Measurements from ENCODE around the gene PRG3.
A peak's percentile ranks its signal among the peaks of the same experiment; 100 is the strongest.
"Not testable (repeated sequence)": the region's sequence is repeated elsewhere in the genome, so short reads cannot be mapped to it uniquely, and the experiment has no call there.

PRG3 gene

DNA sequence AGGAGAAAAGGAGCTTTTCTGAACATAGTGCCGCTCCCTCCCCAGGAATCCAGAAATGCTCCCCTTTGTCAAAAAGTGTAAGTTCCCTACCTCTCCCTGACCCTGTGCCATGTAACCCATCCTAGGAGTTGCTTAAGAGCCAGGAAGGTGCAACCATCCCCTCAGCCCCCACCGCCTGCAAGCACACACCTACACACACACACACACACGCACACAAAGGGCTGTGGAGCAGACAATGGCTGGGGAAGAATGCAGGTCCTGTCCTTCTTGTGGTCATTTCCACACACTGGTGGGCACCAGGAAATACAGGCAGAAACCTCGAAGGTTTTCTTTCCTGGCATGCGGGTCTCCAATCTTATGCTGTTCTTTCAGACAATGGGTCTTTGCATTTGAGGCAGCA is 41.6 kb downstream of the PRG3 start:
- DNase-seq (ENCODE audit: low spot score) = peak; percentile 30

DNA sequence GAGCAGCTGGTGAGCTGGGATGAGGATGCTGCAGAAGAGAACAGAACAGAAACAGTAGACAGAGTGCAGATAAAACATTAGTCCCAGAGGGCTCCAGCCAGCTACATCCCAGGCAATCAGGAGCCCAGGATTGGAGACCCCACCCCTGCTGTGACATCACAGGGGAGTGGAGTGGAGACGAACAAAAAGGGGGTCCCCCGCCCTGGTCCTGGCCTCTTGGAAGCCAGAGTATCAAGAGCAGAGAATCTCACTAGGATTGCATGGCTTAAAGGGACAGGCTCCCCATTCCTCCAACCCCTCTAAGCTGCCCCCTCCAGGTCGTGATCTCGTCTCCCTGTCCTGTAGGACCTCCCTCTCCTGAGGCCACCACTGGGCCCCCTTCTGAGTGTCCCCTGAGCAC is 42.8 kb downstream of the PRG3 start, which contains the start of gene P2RX3:
Gene P2RX3, plus strand, starts transcription at position 211 of the 400 bp plus-strand sequence. CDS start 199 bp downstream, outside the sequence.
- peak; percentile 97 for DNase-seq (ENCODE audit: low spot score)

DNA sequence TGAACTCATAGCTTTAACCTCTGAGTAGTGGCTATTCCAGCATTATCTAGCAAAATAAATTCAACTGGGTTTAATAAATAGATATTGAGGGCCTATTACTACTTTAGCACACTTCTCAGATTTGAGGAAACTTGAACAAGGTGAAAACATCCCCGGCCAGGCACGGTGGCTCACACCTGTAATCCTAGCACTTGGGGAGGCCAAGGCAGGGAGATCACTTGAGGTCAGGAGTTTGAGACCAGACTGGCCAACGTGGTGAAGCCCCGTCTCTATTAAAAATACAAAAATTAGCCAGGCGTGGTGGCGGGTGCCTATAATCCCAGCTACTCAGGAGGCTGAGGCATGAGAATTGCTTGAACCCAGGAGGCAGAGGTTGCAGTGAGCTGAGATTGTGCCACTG is 44.1 kb downstream of the PRG3 start:
- not testable (repeated sequence) for DNase-seq (ENCODE audit: low spot score)

DNA sequence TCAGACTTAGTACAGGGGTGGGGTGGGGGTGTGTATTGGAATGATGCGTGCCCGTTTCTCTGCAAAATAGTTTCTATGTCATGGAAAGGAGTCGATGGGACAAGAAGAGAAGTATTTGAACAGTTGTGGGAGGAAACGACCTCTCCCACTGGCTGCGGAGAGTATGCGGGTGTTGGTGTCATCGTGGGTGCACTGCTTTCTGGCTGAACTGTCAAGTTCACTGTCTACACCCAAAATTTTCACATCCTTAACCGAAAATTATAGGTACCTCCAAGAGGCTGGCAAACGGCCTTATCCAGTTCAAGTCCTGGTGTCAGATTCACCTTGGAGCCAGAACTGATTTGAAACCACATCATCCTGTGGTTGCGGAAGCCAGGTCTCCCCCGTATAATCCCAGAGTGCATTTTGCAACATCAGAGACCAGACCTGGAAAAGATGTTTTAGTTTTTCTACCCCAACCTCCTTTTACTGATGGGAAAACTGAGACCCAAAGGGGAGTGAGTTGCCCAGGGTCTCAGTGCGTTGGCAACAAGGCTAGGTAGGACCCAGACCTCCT is 44.8 kb downstream of the PRG3 start:
- no peak for DNase-seq (ENCODE audit: low spot score)

DNA sequence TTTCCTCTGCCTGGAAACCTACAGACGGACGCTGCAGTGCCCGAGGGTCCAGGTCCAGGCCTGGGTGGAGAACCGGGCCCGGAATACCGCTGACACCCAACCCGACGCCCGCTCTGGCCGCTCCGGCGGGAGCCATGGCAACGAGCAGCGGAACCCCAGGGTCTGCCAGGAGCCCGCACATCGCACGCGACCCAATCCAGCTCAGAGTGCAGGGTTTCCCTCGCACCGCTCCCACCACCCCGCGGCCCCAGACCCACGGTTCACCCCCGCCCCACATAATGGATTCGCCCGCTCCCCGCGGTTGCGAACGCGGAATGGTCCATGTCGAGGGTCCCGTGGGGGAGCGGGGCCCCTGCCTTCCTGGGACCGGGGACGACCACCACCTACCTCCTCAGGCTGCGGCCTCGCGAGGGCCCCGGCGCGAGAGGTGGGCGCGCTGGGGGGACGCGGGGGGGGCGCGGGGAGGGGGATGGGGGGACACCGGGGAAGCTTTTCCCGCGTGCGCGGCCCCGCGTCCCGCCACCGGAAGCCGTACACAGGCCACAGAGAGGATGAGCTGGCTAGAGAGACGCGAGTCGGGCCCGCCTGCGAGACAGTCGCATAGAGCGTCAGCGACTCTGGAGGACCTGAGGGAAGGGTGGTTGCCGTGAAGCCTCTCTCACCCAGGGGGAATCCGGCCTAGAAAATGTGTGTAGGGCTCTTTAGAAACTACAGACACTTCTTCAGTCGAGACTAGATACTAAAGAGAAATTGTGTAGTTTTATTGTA is 45.4 kb downstream of the PRG3 start, which contains the start of gene SSRP1:
Gene SSRP1, minus strand, starts transcription at position 550 of the 768 bp plus-strand sequence. CDS start 771 bp downstream, outside the sequence.
- DNase-seq (ENCODE audit: low spot score) = peak; percentile 91

DNA sequence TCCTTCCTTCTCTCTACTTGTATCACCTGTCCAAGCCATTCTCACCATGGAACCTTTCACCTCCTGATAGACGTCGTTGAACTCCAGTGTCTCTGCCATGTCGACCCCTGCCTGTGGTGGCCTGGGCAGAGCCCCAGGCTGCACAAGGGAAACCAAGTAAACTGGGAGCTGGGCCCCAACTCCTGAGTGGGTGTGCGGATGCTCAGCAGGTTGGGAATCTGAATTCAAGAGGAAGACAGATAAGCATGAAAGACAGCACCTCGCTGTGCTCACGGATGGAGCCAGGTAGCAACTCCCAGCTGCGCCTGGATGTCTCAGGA is 46.0 kb downstream of the PRG3 start:
- DNase-seq (ENCODE audit: low spot score) = no peak

DNA sequence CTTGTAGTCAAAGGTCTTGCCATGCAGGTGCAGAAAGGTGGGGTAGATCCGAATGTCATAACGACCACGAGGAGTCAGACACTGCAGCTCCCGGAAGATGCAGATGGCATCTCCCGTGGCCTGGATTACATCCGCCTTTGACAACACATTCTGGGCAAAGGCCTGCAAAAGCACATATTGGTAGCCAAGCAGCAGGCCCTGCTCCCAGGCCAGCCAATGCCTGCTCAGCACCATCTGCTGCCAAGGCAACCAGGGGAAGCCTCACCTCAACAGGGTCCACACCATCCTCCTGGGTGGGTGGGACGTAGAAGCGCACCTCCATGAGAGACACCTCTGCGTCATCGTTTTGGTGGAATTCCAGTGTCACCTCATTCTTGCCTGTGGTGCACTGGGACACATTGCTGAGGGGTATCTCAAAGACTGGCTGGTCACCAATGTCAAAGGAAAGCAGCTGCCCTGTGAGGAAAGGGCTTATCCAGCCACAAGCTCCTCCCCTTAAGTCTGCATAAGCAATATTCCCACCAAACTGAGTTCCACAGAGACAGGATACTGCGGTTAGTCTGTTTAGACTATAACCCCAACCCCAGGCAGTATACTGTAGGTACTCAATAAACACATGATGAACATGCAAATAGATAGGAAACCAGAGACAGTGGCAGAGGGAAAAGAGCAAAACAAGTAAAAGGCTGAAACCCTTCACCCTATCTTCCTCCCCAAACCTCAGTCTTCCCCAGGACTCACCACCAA is 48.1 kb downstream of the PRG3 start:
- DNase-seq (ENCODE audit: low spot score) = no peak

DNA sequence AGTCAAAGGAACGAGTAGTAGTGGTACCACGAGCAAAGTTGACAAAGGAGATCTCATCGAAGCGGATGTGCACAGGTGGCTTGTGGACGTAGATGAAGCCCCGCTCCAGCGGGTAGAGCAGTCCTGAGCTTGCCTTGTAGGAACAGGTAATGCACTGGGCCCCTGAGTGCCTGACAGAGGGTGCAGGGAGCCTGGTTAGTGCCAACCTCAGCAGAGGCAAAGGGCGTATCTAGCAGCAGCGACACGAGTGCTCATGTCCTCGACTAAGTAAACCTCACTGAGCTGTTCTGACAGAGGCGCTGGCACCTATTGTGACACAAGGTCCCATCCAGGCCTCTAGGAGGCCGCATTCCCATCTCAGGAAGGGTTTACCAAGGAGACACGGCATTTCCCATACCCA is 49.2 kb downstream of the PRG3 start:
- DNase-seq (ENCODE audit: low spot score) = no peak

DNA sequence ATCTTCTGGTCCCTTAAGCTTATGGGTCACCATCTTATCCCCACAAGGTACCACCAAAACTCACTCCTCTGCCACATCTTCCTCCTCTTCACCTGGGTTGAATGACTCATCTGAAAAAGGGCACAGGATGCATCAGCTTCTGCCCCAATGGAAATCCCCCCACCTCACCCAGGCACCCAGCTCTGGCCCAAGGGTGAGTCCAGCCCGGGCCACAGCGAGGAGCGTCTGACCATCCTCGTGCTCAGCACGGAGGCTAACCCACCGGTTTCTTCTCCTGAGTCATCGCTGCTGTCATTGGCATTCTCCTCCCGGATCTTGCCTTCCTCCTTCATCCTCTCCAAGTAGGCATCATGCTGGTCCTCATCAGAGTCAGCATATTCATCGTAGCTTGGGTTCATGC is 50.9 kb downstream of the PRG3 start:
- no peak for DNase-seq (ENCODE audit: low spot score)

DNA sequence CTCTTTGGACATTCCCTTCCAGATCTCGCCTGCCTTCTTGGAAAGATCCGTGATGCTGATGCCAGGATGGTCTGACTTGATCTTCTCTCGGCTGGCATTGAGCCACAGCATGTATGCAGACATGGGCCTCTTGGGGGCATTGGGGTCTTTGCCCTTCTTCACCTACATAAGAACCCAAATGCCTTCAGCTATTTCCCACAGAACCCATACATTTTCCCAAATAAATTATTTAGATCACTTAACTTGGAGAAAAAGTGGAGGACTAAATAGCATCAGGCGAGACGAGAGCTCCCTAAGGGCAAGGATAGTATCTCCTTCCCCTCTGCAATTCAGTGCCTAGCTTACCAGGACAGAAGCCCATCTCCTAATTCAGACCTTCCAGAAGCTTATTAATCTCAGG is 53.2 kb downstream of the PRG3 start:
- no peak for DNase-seq (ENCODE audit: low spot score)

Data from SK-N-DZ (cell line).